Panc1 (cell line): Measurements from ENCODE around the gene ENOPH1.

Experiments used
- POLR2AphosphoS5 ChIP-seq: IDR thresholded peaks from 2 replicates; pipeline ENCODE4 v1.6.1; 2012; ENCODE audit warnings: mild to moderate bottlenecking, low read depth, low read length, moderate library complexity
- SIN3A ChIP-seq: IDR thresholded peaks from 2 replicates; pipeline ENCODE4 v1.6.1; 2012; ENCODE audit warnings: low read depth, mild to moderate bottlenecking, low read length, moderate library complexity, borderline replicate concordance; ENCODE audit not compliant: insufficient read depth
- TF ChIP-seq, protein P1 (sequence below): fragments of 450-650 bp; IDR thresholded peaks from 2 replicates; pipeline ENCODE4 v1.5.1; 2017; ENCODE audit warnings: mild to moderate bottlenecking
- TF ChIP-seq, protein P2 (sequence below), 2 experiments: IDR thresholded peaks; 2 replicates each; pipeline ENCODE4 v1.6.1; 2011 to 2012; ENCODE audit warnings: low read depth in 2 of 2, control low read depth in 1 of 2, low read length in 1 of 2, mild to moderate bottlenecking in 1 of 2, moderate library complexity in 1 of 2; ENCODE audit not compliant: insufficient read depth in 1 of 2

DNA sequence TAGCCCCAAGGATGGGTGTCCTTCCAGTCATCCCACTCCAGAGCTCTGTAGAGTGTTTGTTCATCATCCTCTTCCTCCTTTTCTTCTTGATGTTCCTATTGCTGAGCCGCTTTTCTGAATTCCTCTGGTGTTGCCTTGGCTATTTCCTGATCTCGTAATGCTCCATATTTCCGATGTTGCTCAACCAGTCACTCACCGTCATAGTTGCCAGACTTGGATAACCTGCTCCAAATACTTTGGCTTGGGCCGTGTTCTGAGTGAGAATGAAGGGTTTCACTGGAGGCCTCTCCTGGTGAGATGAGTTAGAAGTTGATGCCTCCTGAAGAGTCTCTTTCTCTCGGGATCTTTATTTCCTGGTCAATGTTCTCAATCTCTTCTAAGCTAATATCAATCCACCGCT lies 28.8 kb upstream of the ENOPH1 start:
- TF ChIP-seq, protein P1, sequence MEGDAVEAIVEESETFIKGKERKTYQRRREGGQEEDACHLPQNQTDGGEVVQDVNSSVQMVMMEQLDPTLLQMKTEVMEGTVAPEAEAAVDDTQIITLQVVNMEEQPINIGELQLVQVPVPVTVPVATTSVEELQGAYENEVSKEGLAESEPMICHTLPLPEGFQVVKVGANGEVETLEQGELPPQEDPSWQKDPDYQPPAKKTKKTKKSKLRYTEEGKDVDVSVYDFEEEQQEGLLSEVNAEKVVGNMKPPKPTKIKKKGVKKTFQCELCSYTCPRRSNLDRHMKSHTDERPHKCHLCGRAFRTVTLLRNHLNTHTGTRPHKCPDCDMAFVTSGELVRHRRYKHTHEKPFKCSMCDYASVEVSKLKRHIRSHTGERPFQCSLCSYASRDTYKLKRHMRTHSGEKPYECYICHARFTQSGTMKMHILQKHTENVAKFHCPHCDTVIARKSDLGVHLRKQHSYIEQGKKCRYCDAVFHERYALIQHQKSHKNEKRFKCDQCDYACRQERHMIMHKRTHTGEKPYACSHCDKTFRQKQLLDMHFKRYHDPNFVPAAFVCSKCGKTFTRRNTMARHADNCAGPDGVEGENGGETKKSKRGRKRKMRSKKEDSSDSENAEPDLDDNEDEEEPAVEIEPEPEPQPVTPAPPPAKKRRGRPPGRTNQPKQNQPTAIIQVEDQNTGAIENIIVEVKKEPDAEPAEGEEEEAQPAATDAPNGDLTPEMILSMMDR = no peak
- TF ChIP-seq, protein P2, sequence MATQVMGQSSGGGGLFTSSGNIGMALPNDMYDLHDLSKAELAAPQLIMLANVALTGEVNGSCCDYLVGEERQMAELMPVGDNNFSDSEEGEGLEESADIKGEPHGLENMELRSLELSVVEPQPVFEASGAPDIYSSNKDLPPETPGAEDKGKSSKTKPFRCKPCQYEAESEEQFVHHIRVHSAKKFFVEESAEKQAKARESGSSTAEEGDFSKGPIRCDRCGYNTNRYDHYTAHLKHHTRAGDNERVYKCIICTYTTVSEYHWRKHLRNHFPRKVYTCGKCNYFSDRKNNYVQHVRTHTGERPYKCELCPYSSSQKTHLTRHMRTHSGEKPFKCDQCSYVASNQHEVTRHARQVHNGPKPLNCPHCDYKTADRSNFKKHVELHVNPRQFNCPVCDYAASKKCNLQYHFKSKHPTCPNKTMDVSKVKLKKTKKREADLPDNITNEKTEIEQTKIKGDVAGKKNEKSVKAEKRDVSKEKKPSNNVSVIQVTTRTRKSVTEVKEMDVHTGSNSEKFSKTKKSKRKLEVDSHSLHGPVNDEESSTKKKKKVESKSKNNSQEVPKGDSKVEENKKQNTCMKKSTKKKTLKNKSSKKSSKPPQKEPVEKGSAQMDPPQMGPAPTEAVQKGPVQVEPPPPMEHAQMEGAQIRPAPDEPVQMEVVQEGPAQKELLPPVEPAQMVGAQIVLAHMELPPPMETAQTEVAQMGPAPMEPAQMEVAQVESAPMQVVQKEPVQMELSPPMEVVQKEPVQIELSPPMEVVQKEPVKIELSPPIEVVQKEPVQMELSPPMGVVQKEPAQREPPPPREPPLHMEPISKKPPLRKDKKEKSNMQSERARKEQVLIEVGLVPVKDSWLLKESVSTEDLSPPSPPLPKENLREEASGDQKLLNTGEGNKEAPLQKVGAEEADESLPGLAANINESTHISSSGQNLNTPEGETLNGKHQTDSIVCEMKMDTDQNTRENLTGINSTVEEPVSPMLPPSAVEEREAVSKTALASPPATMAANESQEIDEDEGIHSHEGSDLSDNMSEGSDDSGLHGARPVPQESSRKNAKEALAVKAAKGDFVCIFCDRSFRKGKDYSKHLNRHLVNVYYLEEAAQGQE (IDR thresholded peaks at IDR 0.05; ENCODE audit: insufficient read depth in 1 of 2, low read depth in 2 of 2, low read length in 1 of 2) = no peak
- TF ChIP-seq POLR2AphosphoS5 (no peak), SIN3A (no peak)
